SK-N-SH (cell line): ENCODE data around the gene MAD1L1. TPM values are rescaled to one million over a fixed set of nuclear protein-coding genes. Genes with fewer than 3 reads are reported as not detected.

ENCODE experiments used
- CTCF ChIA-PET: fragments of 300-600, 350-600 bp; formaldehyde crosslinking; extraction: SDS; loops from one replicate; lab custom pipeline; 2021; lab: Yijun Ruan, JAX
- POLR2A ChIA-PET: fragments of 350-600 bp; sonication (Branson Sonifier 250); formaldehyde crosslinking; extraction: SDS; loops from one replicate; lab custom pipeline; 2020; ENCODE audit warnings: antibody characterized with exemption, inconsistent platforms; lab: Yijun Ruan, JAX
- DNase-seq: peaks from one replicate; pipeline ENCODE4 v3.0.0; 2012
- H2AFZ ChIP-seq: fragments of 200-600 bp; sonication (generic); 2 replicates; pipeline ENCODE4 v1.8.1; 2016; ENCODE audit warnings: antibody characterized with exemption, mild to moderate bottlenecking, low read depth
- H3F3A ChIP-seq: fragments of 200-600 bp; sonication (generic); replicated peaks from 2 replicates; pipeline ENCODE3; 2016; ENCODE audit warnings: antibody characterized with exemption, mild to moderate bottlenecking; ENCODE audit not compliant: insufficient read depth
- H3K27ac ChIP-seq, 2 experiments: fragments of 200-500 bp in 1 of 2; fragments of 200-600 bp in 1 of 2; sonication (Bioruptor generic) in 1 of 2; sonication (generic), shearing (Covaris generic) in 1 of 2; 2 replicates each; pipeline versions ENCODE4 v1.5.1 to v1.6.1; 2014 to 2016; ENCODE audit warnings: low read depth in 2 of 2, inconsistent platforms in 1 of 2, low read length in 1 of 2, mild to moderate bottlenecking in 1 of 2, mixed read lengths in 1 of 2
- H3K27me3 ChIP-seq: fragments of 200-600 bp; sonication (generic), shearing (Covaris generic); 2 replicates; pipeline ENCODE4 v1.6.1; 2016; ENCODE audit warnings: mixed run types; ENCODE audit not compliant: insufficient read depth
- H3K36me3 ChIP-seq, 2 experiments: fragments of 200-500 bp in 1 of 2; fragments of 200-600 bp in 1 of 2; sonication (Bioruptor generic) in 1 of 2; sonication (generic) in 1 of 2; replicated peaks in 1 of 2; 2 replicates each; pipeline versions ENCODE3 to v1.5.1; 2014 to 2016; ENCODE audit warnings: low read length in 1 of 2, mild to moderate bottlenecking in 1 of 2; ENCODE audit not compliant: insufficient read depth in 2 of 2, control insufficient read depth in 1 of 2
- H3K4me1 ChIP-seq, 2 experiments: fragments of 200-500 bp in 1 of 2; fragments of 200-600 bp in 1 of 2; sonication (Bioruptor generic) in 1 of 2; sonication (generic), shearing (Covaris generic) in 1 of 2; 2 replicates each; pipeline versions ENCODE4 v1.5.1 to v1.6.1; 2014 to 2016; ENCODE audit warnings: low read depth in 1 of 2, low read length in 1 of 2, mixed run types in 1 of 2; ENCODE audit not compliant: insufficient read depth in 2 of 2, control insufficient read depth in 1 of 2
- H3K4me2 ChIP-seq: fragments of 200-600 bp; sonication (generic), shearing (Covaris generic); 2 replicates; pipeline ENCODE4 v1.6.1; 2017; ENCODE audit warnings: mixed run types
- H3K4me3 ChIP-seq, 2 experiments: fragments of 200-500 bp in 1 of 2; fragments of 200-600 bp in 1 of 2; sonication (Bioruptor generic) in 1 of 2; sonication (generic), shearing (Covaris generic) in 1 of 2; 2 replicates each; pipeline versions ENCODE4 v1.5.1 to v1.8.1; 2014 to 2016; ENCODE audit warnings: low read depth in 2 of 2, inconsistent platforms in 1 of 2, low read length in 1 of 2, mild to moderate bottlenecking in 1 of 2, mixed read lengths in 1 of 2, moderate library complexity in 1 of 2
- H3K79me2 ChIP-seq: fragments of 200-600 bp; sonication (generic); 2 replicates; pipeline ENCODE4 v1.8.1; 2017; ENCODE audit warnings: mild to moderate bottlenecking; ENCODE audit not compliant: insufficient read depth
- H3K9ac ChIP-seq: fragments of 200-600 bp; sonication (generic); 2 replicates; pipeline ENCODE4 v1.6.1; 2017; ENCODE audit warnings: mixed run types
- H3K9me2 ChIP-seq: fragments of 200-600 bp; sonication (generic); 2 replicates; pipeline ENCODE4 v1.6.1; 2017; ENCODE audit warnings: mixed run types
- H3K9me3 ChIP-seq: fragments of 200-600 bp; sonication (generic); 2 replicates; pipeline ENCODE4 v1.6.1; 2017; ENCODE audit warnings: mixed run types, mild to moderate bottlenecking, moderate library complexity
- H4K20me1 ChIP-seq: fragments of 200-600 bp; sonication (generic); 2 replicates; pipeline ENCODE4 v1.6.1; 2017; ENCODE audit warnings: mild to moderate bottlenecking, mixed run types; ENCODE audit not compliant: insufficient read depth
- CHD2 ChIP-seq: fragments of 150-350 bp; IDR thresholded peaks from 2 replicates; pipeline ENCODE4 v1.6.1; 2018; ENCODE audit warnings: low read length; ENCODE audit not compliant: partially characterized antibody
- ELF1 ChIP-seq: IDR thresholded peaks from 2 replicates; pipeline ENCODE4 v1.4.0; 2012
- EP300 ChIP-seq, 2 experiments: IDR thresholded peaks; 2 replicates each; pipeline versions ENCODE4 v1.4.0 to v1.6.1; 2012; ENCODE audit warnings: borderline replicate concordance in 1 of 2, low read depth in 1 of 2, low read length in 1 of 2
- EZH2phosphoT487 ChIP-seq: fragments of 200-600 bp; sonication (generic); IDR thresholded peaks from 2 replicates; pipeline ENCODE4 v1.6.1; 2017; ENCODE audit warnings: low read depth, mixed run types, mild to moderate bottlenecking, antibody characterized with exemption, moderate library complexity, borderline replicate concordance
- FOSL2 ChIP-seq: IDR thresholded peaks from 2 replicates; pipeline ENCODE4 v1.4.0; 2012; ENCODE audit warnings: low read depth, mild to moderate bottlenecking, moderate library complexity, borderline replicate concordance
- FOXJ3 ChIP-seq: sonication (generic); formaldehyde crosslinking; IDR thresholded peaks from 2 replicates; pipeline ENCODE4 v1.5.1; 2020; ENCODE audit warnings: mild to moderate bottlenecking, missing genetic modification reagents
- GABPA ChIP-seq: IDR thresholded peaks from 2 replicates; pipeline ENCODE4 v1.4.0; 2012; ENCODE audit warnings: low read depth, mild to moderate bottlenecking
- GATA2 ChIP-seq: sonication (generic); formaldehyde crosslinking; IDR thresholded peaks from 2 replicates; pipeline ENCODE4 v1.5.0; 2020; ENCODE audit warnings: mild to moderate bottlenecking, missing genetic modification reagents
- JUND ChIP-seq: IDR thresholded peaks from 2 replicates; pipeline ENCODE4 v1.4.0; 2012
- MEF2A ChIP-seq: IDR thresholded peaks from 2 replicates; pipeline ENCODE4 v1.4.0; 2012; ENCODE audit warnings: low read depth, borderline replicate concordance
- NRF1 ChIP-seq: IDR thresholded peaks from 2 replicates; pipeline ENCODE4 v1.6.1; 2012; ENCODE audit warnings: low read depth, mild to moderate bottlenecking, low read length
- PBX3 ChIP-seq: IDR thresholded peaks from 2 replicates; pipeline ENCODE4; 2012
- RCOR1 ChIP-seq: fragments of 150-350 bp; IDR thresholded peaks from 2 replicates; pipeline ENCODE4 v1.6.1; 2017; ENCODE audit warnings: antibody characterized with exemption, low read length
- RFX5 ChIP-seq: IDR thresholded peaks from 2 replicates; pipeline ENCODE4 v1.6.1; 2012; ENCODE audit warnings: mild to moderate bottlenecking, improper control_type of control experiment, low read length
- RXRA ChIP-seq: IDR thresholded peaks from 2 replicates; pipeline ENCODE4 v1.4.0; 2012; ENCODE audit warnings: low read depth, mild to moderate bottlenecking, borderline replicate concordance
- SMC3 ChIP-seq: IDR thresholded peaks from 2 replicates; pipeline ENCODE4 v1.6.1; 2012; ENCODE audit warnings: low read depth, low read length, improper control_type of control experiment
- TAF1 ChIP-seq: IDR thresholded peaks from 2 replicates; pipeline ENCODE4 v1.6.1; 2012; ENCODE audit warnings: low read depth, mild to moderate bottlenecking, low read length, moderate library complexity, borderline replicate concordance
- WGBS: methylation state at CpG from one replicate; pipeline ENCODE4 v1.1.6; 2017; ENCODE audit warnings: low lambda C conversion rate; 5-methylcytosine and 5-hydroxymethylcytosine counted together
- polyA plus RNA-seq, 3 experiments: library from polyadenylated mRNA; depleted of rRNA; stranded (reverse); fragments of >200 nt; gene quantifications; 2 replicates each; pipeline ENCODE4 v1.2.3, GENCODE V29; 2012
- TF ChIP-seq, protein P1 (sequence below): fragments of 200-600 bp; sonication (generic); IDR thresholded peaks from 2 replicates; pipeline ENCODE4 v1.6.1; 2017; ENCODE audit warnings: antibody characterized with exemption, mild to moderate bottlenecking, moderate library complexity
- TF ChIP-seq, protein P2 (sequence below): IDR thresholded peaks from 2 replicates; pipeline ENCODE4 v1.4.0; 2012; ENCODE audit warnings: low read depth, borderline replicate concordance

MAD1L1 gene
- polyA plus RNA-seq, 1 of the 3 experiments (the other 2 are of a cell fraction), result 46.2 TPM

GRCh38 chr7:2242541-2243429, 10.0 kb upstream of the MAD1L1 start:
- WGBS, result 33% methylated on average over 21 of the region's 21 CpGs
- Histone ChIP-seq H3K4me1 (peaks cover 0 to 16% of the 10 kb centered on the region in 2 experiments; a peak in 1 of 4 replicates), H2AFZ (peak overlapping the region; percentile 83), H3K4me2 (peak overlapping the region; percentile 100), H3K27me3 (no peaks in the 10 kb centered on the region), H3K36me3 (peaks cover 14 to 15% of the 10 kb centered on the region in 2 experiments), H3K9me3 (no peaks in the 10 kb centered on the region), H3F3A (peaks cover 4% of the 10 kb centered on the region), H3K4me3 (peak overlapping the region; percentile 67 to 99), H4K20me1 (0 out of 2 replicates have a peak, but pooled peaks cover 6% of the 10 kb centered on the region), H3K79me2 (peaks cover 52% of the 10 kb centered on the region), H3K9ac (peak overlapping the region; percentile 95), H3K27ac (peak overlapping the region; percentile 46 to 56), H3K9me2 (no peaks in the 10 kb centered on the region)
- TF ChIP-seq GABPA, result no peak
- ChIA-PET CTCF (interaction anchor here (0.7 to 2.1 kb wide), 6 partner anchors 9 to 575 kb away, joined by 3 to 9 read pairs (median 5); partner anchors contain the start of gene MAD1L1), POLR2A (interaction anchor here (0.9 to 2.1 kb wide), 6 partner anchors 8 to 111 kb away, joined by 3 to 12 read pairs (median 4); partner anchors contain the start of genes EIF3B and MAD1L1)
- DNase-seq, result no peak

DNA sequence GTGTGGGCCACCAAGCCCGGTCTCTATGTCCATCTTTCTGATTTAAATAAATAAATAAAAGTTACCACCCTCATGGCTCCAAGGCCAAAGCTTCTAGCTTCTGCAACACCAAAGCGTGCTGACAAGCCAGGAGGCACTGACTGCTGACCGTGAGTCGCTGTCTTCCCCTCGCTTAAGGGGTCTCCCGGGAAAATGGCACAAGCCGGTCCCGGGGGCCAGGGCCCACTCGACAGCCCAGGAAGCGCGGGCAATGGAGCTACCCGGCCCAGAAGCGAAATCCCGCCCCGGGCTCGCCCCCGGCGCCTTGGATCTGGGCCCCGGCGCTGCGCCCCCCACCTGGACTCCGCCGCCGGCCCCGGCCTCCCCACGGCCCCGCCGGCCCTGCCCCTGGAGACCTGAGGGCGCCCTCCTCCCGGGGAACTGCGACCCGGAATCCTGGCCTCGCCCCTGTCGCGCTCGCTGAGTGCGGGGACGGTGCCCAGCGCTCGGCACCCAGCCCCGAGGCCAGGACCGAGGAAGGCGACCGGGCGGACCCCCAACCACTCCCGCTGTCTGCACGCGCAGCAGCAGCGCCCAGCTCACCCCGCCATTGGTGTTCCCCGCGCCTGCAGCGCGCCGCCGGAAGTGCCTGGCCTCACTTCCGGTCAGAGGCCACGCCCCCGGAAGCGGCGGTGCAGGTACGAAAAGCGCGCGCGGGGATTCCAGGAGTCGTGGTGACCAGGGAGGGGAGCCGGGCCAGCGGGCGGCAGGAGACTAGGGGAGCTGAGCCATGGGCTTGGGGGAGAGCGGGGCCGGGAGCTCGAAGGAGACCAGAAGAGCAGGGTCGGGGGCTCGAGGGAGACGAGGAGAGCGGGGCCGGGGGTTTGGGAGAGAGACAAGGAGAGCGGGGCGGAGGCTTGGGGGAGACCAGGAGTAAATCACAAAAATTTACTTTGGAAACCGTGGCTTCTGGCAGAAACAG, 9.1 kb upstream of the MAD1L1 start, which contains the start of the genes MRM2 and NUDT1:
TSS of gene MRM2 (minus strand) at position 626 of the 961 bp plus-strand sequence. CDS start at position 590, 36 bp downstream.
TSS of gene NUDT1 (plus strand) at position 647 of the 961 bp plus-strand sequence. CDS start 2,349 bp downstream, outside the sequence.
- Histone ChIP-seq H3K9me3 (no peaks in the 10 kb centered on the region), H3F3A (no peaks in the 10 kb centered on the region), H3K27me3 (no peaks in the 10 kb centered on the region), H3K27ac (peak within 1 kb of the TSS; percentile 46 to 68), H3K79me2 (peaks cover 61% of the 10 kb centered on the region), H3K4me1 (peaks cover 0 to 16% of the 10 kb centered on the region in 2 experiments; a peak in 1 of 4 replicates), H3K9ac (peak within 1 kb of the TSS; percentile 95), H3K9me2 (no peaks in the 10 kb centered on the region), H4K20me1 (0 out of 2 replicates have a peak, but pooled peaks cover 6% of the 10 kb centered on the region), H3K36me3 (peaks cover 23% of the 10 kb centered on the region in 2 experiments), H3K4me3 (peak within 1 kb of the TSS; percentile 67 to 99), H2AFZ (peak within 1 kb of the TSS; percentile 83), H3K4me2 (peak within 1 kb of the TSS; percentile 100)
- POLR2A ChIA-PET, result interaction anchor here (0.9 to 2.1 kb wide), 7 partner anchors 9 to 112 kb away, joined by 3 to 12 read pairs (median 3); partner anchors contain the start of genes EIF3B and MAD1L1
- WGBS, result 2% methylated on average over 55 of the region's 81 CpGs
- CTCF ChIA-PET, result interaction anchor here (0.7 to 2.1 kb wide), 9 partner anchors 8 to 574 kb away, joined by 3 to 9 read pairs (median 5); partner anchors contain the start of gene MAD1L1
- peak; percentile 98 for DNase-seq
- TF ChIP-seq EZH2phosphoT487 (no peak), CHD2 (peak; percentile 89), RXRA (no peak), SMC3 (0 out of 2 replicates have a peak, but pooled peaks have one; percentile 14), RFX5 (no peak), JUND (no peak), FOSL2 (no peak), MEF2A (no peak), TAF1 (peak; percentile 99), ELF1 (peak; percentile 86), EP300 (IDR thresholded peaks at IDR 0.05; ENCODE audit: borderline replicate concordance in 1 of 2, low read depth in 1 of 2, low read length in 1 of 2) (no peak), GATA2 (CRISPR knock-in tag) (no peak), NRF1 (no peak), RCOR1 (no peak), FOXJ3 (no peak), PBX3 (no peak; the same call in 1 of the 2 replicates)
- TF ChIP-seq, protein P1, sequence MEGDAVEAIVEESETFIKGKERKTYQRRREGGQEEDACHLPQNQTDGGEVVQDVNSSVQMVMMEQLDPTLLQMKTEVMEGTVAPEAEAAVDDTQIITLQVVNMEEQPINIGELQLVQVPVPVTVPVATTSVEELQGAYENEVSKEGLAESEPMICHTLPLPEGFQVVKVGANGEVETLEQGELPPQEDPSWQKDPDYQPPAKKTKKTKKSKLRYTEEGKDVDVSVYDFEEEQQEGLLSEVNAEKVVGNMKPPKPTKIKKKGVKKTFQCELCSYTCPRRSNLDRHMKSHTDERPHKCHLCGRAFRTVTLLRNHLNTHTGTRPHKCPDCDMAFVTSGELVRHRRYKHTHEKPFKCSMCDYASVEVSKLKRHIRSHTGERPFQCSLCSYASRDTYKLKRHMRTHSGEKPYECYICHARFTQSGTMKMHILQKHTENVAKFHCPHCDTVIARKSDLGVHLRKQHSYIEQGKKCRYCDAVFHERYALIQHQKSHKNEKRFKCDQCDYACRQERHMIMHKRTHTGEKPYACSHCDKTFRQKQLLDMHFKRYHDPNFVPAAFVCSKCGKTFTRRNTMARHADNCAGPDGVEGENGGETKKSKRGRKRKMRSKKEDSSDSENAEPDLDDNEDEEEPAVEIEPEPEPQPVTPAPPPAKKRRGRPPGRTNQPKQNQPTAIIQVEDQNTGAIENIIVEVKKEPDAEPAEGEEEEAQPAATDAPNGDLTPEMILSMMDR, result no peak
- TF ChIP-seq, protein P2, sequence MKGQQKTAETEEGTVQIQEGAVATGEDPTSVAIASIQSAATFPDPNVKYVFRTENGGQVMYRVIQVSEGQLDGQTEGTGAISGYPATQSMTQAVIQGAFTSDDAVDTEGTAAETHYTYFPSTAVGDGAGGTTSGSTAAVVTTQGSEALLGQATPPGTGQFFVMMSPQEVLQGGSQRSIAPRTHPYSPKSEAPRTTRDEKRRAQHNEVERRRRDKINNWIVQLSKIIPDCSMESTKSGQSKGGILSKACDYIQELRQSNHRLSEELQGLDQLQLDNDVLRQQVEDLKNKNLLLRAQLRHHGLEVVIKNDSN, result no peak
